Mammary epithelial cell (primary cell): ENCODE data around the gene HAUS6.

Experiments used
- CTCF ChIP-seq, 2 donors: IDR thresholded peaks in 1 of 2; conservative IDR thresholded peaks in 1 of 2; 2 replicates each; pipeline ENCODE4 v1.5.1; 2011 to 2012; ENCODE audit warnings: inconsistent platforms in 2 of 2, low read length in 2 of 2, mild to moderate bottlenecking in 2 of 2, control low read depth in 1 of 2, low read depth in 1 of 2; ENCODE audit not compliant: insufficient read depth in 1 of 2; ENCODE audit errors: extremely low read depth in 1 of 2
- EZH2 ChIP-seq: IDR thresholded peaks from 2 replicates; pipeline ENCODE4 v1.6.1; 2012; ENCODE audit warnings: low read length, inconsistent platforms, borderline replicate concordance

- TF ChIP-seq CTCF (conservative IDR thresholded peaks at IDR 0.05 in 1 of 2, IDR thresholded peaks at IDR 0.05 in 1 of 2; ENCODE audit: extremely low read depth in 1 of 2, insufficient read depth in 1 of 2, low read depth in 1 of 2, low read length in 2 of 2) (no peak), EZH2 (no peak)
These were observed 13.5 kb upstream of the HAUS6 start for GRCh38 chr9:19116107-19116790.
